Stimulated activated naive CD8-positive, alpha-beta T cell treated with anti-CD3 and anti-CD28 coated beads, Interleukin-15, Interleukin-2, amounts not matched to agents 100 ng/mL and 50 ng/mL, for 24 hours (primary cell): Measurements from ENCODE around the gene ZNF117.
"Not testable (repeated sequence)": the region's sequence is repeated elsewhere in the genome, so short reads cannot be mapped to it uniquely, and the experiment has no call there.

ENCODE experiments used
- H3K27ac Mint-ChIP-seq: one replicate; pipeline ENCODE4 v1.8.0; 2021; ENCODE audit warnings: mild to moderate bottlenecking, mixed read lengths
- H3K27me3 Mint-ChIP-seq: one replicate; pipeline ENCODE4 v1.8.0; 2021; ENCODE audit warnings: mixed read lengths
- H3K36me3 Mint-ChIP-seq: one replicate; pipeline ENCODE4 v1.8.0; 2021; ENCODE audit warnings: low read depth, mixed read lengths
- H3K4me1 Mint-ChIP-seq: one replicate; pipeline ENCODE4 v1.8.0; 2021; ENCODE audit warnings: low read depth, mixed read lengths
- H3K4me3 Mint-ChIP-seq: one replicate; pipeline ENCODE4 v1.8.0; 2021; ENCODE audit warnings: mild to moderate bottlenecking, mixed read lengths
- H3K9me3 Mint-ChIP-seq: one replicate; pipeline ENCODE4 v1.8.0; 2021; ENCODE audit warnings: mixed read lengths

The ZNF117 gene

GRCh38 chr7:64950673-64951072, 40.2 kb downstream of the ZNF117 start:
- not testable (repeated sequence) for H3K4me1 Mint-ChIP-seq, H3K27ac Mint-ChIP-seq, H3K9me3 Mint-ChIP-seq, H3K4me3 Mint-ChIP-seq, H3K36me3 Mint-ChIP-seq
- H3K27me3 Mint-ChIP-seq, result peaks cover 46% of the 10 kb centered on the region

GRCh38 chr7:64948774-64949173, 42.1 kb downstream of the ZNF117 start:
- peaks cover 55% of the 10 kb centered on the region for H3K27me3 Mint-ChIP-seq
- H3K36me3 Mint-ChIP-seq, H3K4me3 Mint-ChIP-seq, H3K27ac Mint-ChIP-seq, H3K9me3 Mint-ChIP-seq, H3K4me1 Mint-ChIP-seq: not testable (repeated sequence)

GRCh38 chr7:64947252-64948000, 43.4 kb downstream of the ZNF117 start:
- no peaks in the 10 kb centered on the region for H3K9me3 Mint-ChIP-seq
- H3K36me3 Mint-ChIP-seq, result no peaks in the 10 kb centered on the region
- H3K4me3 Mint-ChIP-seq, result no peak overlapping the region
- H3K27me3 Mint-ChIP-seq, result peaks cover 55% of the 10 kb centered on the region
- H3K27ac Mint-ChIP-seq, result no peak overlapping the region
- peaks cover 4% of the 10 kb centered on the region for H3K4me1 Mint-ChIP-seq

GRCh38 chr7:64946772-64947171, 44.1 kb downstream of the ZNF117 start:
- no peaks in the 10 kb centered on the region for H3K9me3 Mint-ChIP-seq
- H3K4me3 Mint-ChIP-seq, result no peak overlapping the region
- peaks cover 55% of the 10 kb centered on the region for H3K27me3 Mint-ChIP-seq
- H3K27ac Mint-ChIP-seq, result no peak overlapping the region
- H3K4me1 Mint-ChIP-seq, result peaks cover 4% of the 10 kb centered on the region
- H3K36me3 Mint-ChIP-seq, result no peaks in the 10 kb centered on the region

GRCh38 chr7:64945503-64946175, 45.2 kb downstream of the ZNF117 start:
- no peaks in the 10 kb centered on the region for H3K9me3 Mint-ChIP-seq
- H3K27ac Mint-ChIP-seq, result no peak overlapping the region
- H3K4me3 Mint-ChIP-seq, result no peak overlapping the region
- H3K36me3 Mint-ChIP-seq, result no peaks in the 10 kb centered on the region
- peaks cover 4% of the 10 kb centered on the region for H3K4me1 Mint-ChIP-seq
- peaks cover 49% of the 10 kb centered on the region for H3K27me3 Mint-ChIP-seq

GRCh38 chr7:64944667-64945502, 46.0 kb downstream of the ZNF117 start:
- H3K9me3 Mint-ChIP-seq, H3K36me3 Mint-ChIP-seq, H3K4me1 Mint-ChIP-seq, H3K4me3 Mint-ChIP-seq, H3K27ac Mint-ChIP-seq: not testable (repeated sequence)
- H3K27me3 Mint-ChIP-seq, result peaks cover 43% of the 10 kb centered on the region

GRCh38 chr7:64940021-64940420, 50.8 kb downstream of the ZNF117 start:
- not testable (repeated sequence) for H3K36me3 Mint-ChIP-seq, H3K27ac Mint-ChIP-seq, H3K4me1 Mint-ChIP-seq, H3K4me3 Mint-ChIP-seq, H3K27me3 Mint-ChIP-seq
- peaks cover 11% of the 10 kb centered on the region for H3K9me3 Mint-ChIP-seq

GRCh38 chr7:64938540-64938939, 52.3 kb downstream of the ZNF117 start:
- Mint-ChIP-seq H3K4me1 (no peaks in the 10 kb centered on the region), H3K9me3 (peaks cover 11% of the 10 kb centered on the region), H3K27ac (no peak overlapping the region), H3K27me3 (no peaks in the 10 kb centered on the region), H3K36me3 (peaks cover 6% of the 10 kb centered on the region), H3K4me3 (no peak overlapping the region)

GRCh38 chr7:64934478-64934877, 56.4 kb downstream of the ZNF117 start:
- no peaks in the 10 kb centered on the region for H3K27me3 Mint-ChIP-seq
- H3K4me1 Mint-ChIP-seq, result no peaks in the 10 kb centered on the region
- no peak overlapping the region for H3K4me3 Mint-ChIP-seq
- H3K9me3 Mint-ChIP-seq, result peaks cover 15% of the 10 kb centered on the region
- peaks cover 18% of the 10 kb centered on the region for H3K36me3 Mint-ChIP-seq
- no peak overlapping the region for H3K27ac Mint-ChIP-seq

- peaks cover 39% of the 10 kb centered on the region for H3K9me3 Mint-ChIP-seq
- not testable (repeated sequence) for H3K4me3 Mint-ChIP-seq, H3K27ac Mint-ChIP-seq, H3K4me1 Mint-ChIP-seq, H3K27me3 Mint-ChIP-seq
- peaks cover 69% of the 10 kb centered on the region for H3K36me3 Mint-ChIP-seq
Measured at GRCh38 chr7:64928252-64929187, 62.3 kb downstream of the ZNF117 start.
